SU-DHL-6 (cell line): ENCODE results near the gene LDB2.

Experiments
- H2AFZ ChIP-seq: fragments of 200-600 bp; sonication (generic); 2 replicates; pipeline ENCODE4 v1.6.1; 2014; ENCODE audit warnings: low read depth, mild to moderate bottlenecking, moderate library complexity, mixed read lengths, antibody characterized with exemption, low read length; ENCODE audit not compliant: severe bottlenecking
- H3F3A ChIP-seq: fragments of 200-600 bp; shearing (Covaris generic); 2 replicates; pipeline ENCODE4 v1.6.0; 2016; ENCODE audit warnings: antibody characterized with exemption, mild to moderate bottlenecking; ENCODE audit not compliant: insufficient read depth
- H3K27ac ChIP-seq: fragments of 200-600 bp; sonication (generic); 2 replicates; pipeline ENCODE4 v1.5.1; 2016; ENCODE audit warnings: low read depth, mild to moderate bottlenecking, low read length, moderate library complexity, mixed read lengths
- H3K27me3 ChIP-seq: fragments of 200-600 bp; sonication (generic), shearing (Covaris generic); 2 replicates; pipeline ENCODE4 v1.6.0; 2014; ENCODE audit warnings: mild to moderate bottlenecking, low read length
- H3K36me3 ChIP-seq: fragments of 200-600 bp; sonication (generic); 2 replicates; pipeline ENCODE4 v1.6.1; 2014; ENCODE audit warnings: mild to moderate bottlenecking, low read length, mixed read lengths
- H3K4me2 ChIP-seq: fragments of 300-600, 200-600 bp; shearing (Covaris generic), sonication (generic); 2 replicates; pipeline ENCODE4 v1.6.0; 2014; ENCODE audit warnings: low read length, low read depth, mild to moderate bottlenecking; ENCODE audit not compliant: poor library complexity, severe bottlenecking
- H3K4me3 ChIP-seq: fragments of 200-600 bp; sonication (generic); 2 replicates; pipeline ENCODE4 v1.5.1; 2014; ENCODE audit warnings: antibody characterized with exemption, low read length, mild to moderate bottlenecking, mixed read lengths; ENCODE audit not compliant: insufficient read depth, poor library complexity, severe bottlenecking
- H3K79me2 ChIP-seq: fragments of 200-600 bp; sonication (generic); 2 replicates; pipeline ENCODE4 v1.6.1; 2014; ENCODE audit warnings: mild to moderate bottlenecking, low read length, moderate library complexity; ENCODE audit not compliant: insufficient read depth
- H3K9ac ChIP-seq: fragments of 200-600 bp; sonication (generic); 2 replicates; pipeline ENCODE4 v1.7.0; 2014; ENCODE audit warnings: mild to moderate bottlenecking, low read length
- H3K9me2 ChIP-seq: fragments of 200-600 bp; sonication (generic); replicated peaks from 2 replicates; pipeline ENCODE4 v1.6.1; 2014; ENCODE audit warnings: low read length; ENCODE audit not compliant: insufficient read depth
- H3K9me3 ChIP-seq: fragments of 200-600 bp; sonication (generic); 2 replicates; pipeline ENCODE4 v1.6.1; 2014; ENCODE audit warnings: low read length, mixed read lengths; ENCODE audit not compliant: insufficient read depth
- H4K20me1 ChIP-seq: fragments of 200-600 bp; sonication (generic); 2 replicates; pipeline ENCODE4 v1.6.1; 2014; ENCODE audit warnings: low read depth, mild to moderate bottlenecking, antibody characterized with exemption, low read length, moderate library complexity, mixed read lengths
- EZH2phosphoT487 ChIP-seq: fragments of 200-600 bp; sonication (generic), shearing (Covaris generic); conservative IDR thresholded peaks from 2 replicates; pipeline ENCODE4 v1.6.1; 2018; ENCODE audit warnings: mild to moderate bottlenecking, antibody characterized with exemption, low read length, moderate library complexity, mixed read lengths
- TF ChIP-seq, protein P1 (sequence below): fragments of 200-600 bp; sonication (generic); IDR thresholded peaks from one replicate; pipeline ENCODE4 v1.5.1; 2017; ENCODE audit warnings: antibody characterized with exemption, mild to moderate bottlenecking, low read length, moderate library complexity; ENCODE audit not compliant: insufficient read depth, poor library complexity, severe bottlenecking

The LDB2 gene

DNA sequence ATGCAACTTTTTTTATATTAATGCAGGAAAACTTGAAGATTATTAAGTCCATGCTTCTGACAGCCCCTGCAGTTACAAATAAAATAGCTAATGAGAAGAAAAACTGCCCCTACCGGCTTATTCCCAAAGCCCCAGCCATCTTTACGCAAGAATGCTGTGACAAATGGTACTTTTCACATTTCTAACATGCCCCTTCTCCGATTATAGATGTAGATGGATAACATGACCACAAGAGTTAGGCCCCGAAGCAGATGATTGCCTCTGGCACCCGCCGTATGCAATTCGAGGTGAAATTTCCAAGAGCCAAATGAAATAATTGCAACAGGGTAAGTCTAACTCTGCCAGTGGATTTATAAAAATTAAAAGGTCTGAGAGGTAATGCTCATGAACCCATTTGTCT is 352.8 kb downstream of the LDB2 start:
- no peak overlapping the region for H3K4me2 ChIP-seq
- no peak overlapping the region for H3K9ac ChIP-seq
- H3K4me3 ChIP-seq: no peak overlapping the region
- no peaks in the 10 kb centered on the region for H3F3A ChIP-seq
- H2AFZ ChIP-seq: no peak overlapping the region
- H4K20me1 ChIP-seq: no peaks in the 10 kb centered on the region
- TF ChIP-seq, protein P1, sequence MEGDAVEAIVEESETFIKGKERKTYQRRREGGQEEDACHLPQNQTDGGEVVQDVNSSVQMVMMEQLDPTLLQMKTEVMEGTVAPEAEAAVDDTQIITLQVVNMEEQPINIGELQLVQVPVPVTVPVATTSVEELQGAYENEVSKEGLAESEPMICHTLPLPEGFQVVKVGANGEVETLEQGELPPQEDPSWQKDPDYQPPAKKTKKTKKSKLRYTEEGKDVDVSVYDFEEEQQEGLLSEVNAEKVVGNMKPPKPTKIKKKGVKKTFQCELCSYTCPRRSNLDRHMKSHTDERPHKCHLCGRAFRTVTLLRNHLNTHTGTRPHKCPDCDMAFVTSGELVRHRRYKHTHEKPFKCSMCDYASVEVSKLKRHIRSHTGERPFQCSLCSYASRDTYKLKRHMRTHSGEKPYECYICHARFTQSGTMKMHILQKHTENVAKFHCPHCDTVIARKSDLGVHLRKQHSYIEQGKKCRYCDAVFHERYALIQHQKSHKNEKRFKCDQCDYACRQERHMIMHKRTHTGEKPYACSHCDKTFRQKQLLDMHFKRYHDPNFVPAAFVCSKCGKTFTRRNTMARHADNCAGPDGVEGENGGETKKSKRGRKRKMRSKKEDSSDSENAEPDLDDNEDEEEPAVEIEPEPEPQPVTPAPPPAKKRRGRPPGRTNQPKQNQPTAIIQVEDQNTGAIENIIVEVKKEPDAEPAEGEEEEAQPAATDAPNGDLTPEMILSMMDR: no peak
- TF ChIP-seq EZH2phosphoT487: no peak
- no peaks in the 10 kb centered on the region for H3K79me2 ChIP-seq
- H3K27ac ChIP-seq: no peak overlapping the region
- H3K27me3 ChIP-seq: no peaks in the 10 kb centered on the region
- H3K9me2 ChIP-seq: no peaks in the 10 kb centered on the region; the same call in 1 of the 2 replicates
- H3K9me3 ChIP-seq: no peaks in the 10 kb centered on the region
- H3K36me3 ChIP-seq: no peaks in the 10 kb centered on the region

DNA sequence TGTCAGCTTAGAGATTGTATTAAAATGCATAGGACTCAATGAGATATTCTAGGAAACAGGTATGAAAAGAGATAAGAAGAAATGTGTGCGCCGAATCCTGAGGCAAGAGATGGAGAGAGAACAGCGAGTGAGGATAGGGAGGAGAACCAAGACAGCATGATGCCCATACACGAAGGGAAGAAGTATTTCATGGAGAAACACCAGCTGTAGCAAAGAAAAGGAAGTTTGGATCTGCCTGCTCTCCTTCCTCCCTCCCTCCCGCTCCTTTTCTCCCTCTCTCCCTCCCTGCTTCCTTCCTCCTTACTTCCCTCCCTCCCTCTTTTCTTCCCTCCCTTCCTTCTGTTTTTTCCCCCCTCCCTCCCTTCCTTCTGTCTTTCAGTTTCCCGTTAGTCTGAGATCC is 353.6 kb downstream of the LDB2 start:
- H3K4me2 ChIP-seq: no peak overlapping the region
- no peaks in the 10 kb centered on the region for H3K27me3 ChIP-seq
- no peak for TF ChIP-seq EZH2phosphoT487
- TF ChIP-seq, protein P1: no peak
- no peak overlapping the region for H3K27ac ChIP-seq
- H3K79me2 ChIP-seq: no peaks in the 10 kb centered on the region
- no peaks in the 10 kb centered on the region for H4K20me1 ChIP-seq
- no peak overlapping the region for H3K9ac ChIP-seq
- H2AFZ ChIP-seq: no peak overlapping the region
- H3F3A ChIP-seq: no peaks in the 10 kb centered on the region
- H3K9me3 ChIP-seq: no peaks in the 10 kb centered on the region
- H3K36me3 ChIP-seq: no peaks in the 10 kb centered on the region
- no peaks in the 10 kb centered on the region; the same call in 1 of the 2 replicates for H3K9me2 ChIP-seq
- no peak overlapping the region for H3K4me3 ChIP-seq

DNA sequence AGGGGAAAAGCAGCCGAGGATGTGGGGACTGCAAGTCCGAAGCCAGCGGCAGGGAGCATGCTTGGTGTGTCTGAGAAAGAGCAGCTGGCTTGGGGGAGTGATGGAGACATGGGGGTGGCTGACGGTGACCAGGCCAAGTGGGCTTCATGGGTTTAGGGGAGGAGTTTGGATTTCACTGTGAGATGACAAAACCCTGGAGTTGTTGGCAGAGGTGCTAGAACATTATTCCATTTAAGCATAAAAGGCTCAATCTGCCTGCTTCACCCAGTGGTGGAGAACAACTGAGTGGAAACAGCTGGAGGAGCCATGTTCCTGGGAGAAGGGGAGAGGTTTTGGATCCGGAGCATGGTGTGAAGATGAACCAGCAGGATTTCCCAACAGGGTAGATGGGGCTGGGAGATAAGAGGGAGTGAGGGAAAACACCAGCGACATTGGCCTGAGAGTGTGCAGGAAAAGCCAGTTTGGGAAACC is 354.2 kb downstream of the LDB2 start:
- no peaks in the 10 kb centered on the region for H3K79me2 ChIP-seq
- H3K9me2 ChIP-seq: no peaks in the 10 kb centered on the region; the same call in 1 of the 2 replicates
- no peaks in the 10 kb centered on the region for H3K9me3 ChIP-seq
- no peaks in the 10 kb centered on the region for H3K27me3 ChIP-seq
- no peaks in the 10 kb centered on the region for H3F3A ChIP-seq
- H2AFZ ChIP-seq: no peak overlapping the region
- no peak for TF ChIP-seq EZH2phosphoT487
- TF ChIP-seq, protein P1: no peak
- H3K4me2 ChIP-seq: no peak overlapping the region
- H3K9ac ChIP-seq: no peak overlapping the region
- no peaks in the 10 kb centered on the region for H3K36me3 ChIP-seq
- H3K4me3 ChIP-seq: no peak overlapping the region
- no peak overlapping the region for H3K27ac ChIP-seq
- H4K20me1 ChIP-seq: no peaks in the 10 kb centered on the region
